ENCODE data around the gene DLG2. TPM values are rescaled to one million over a fixed set of nuclear protein-coding genes. Genes with fewer than 3 reads are reported as not detected.

DLG2 gene
- total RNA-seq, 4 donors from 2014 or later = 6.5 to 14.6 (median 7.2) TPM

GRCh38 chr11:83523676-83524075 is 2103.5 kb downstream of the DLG2 start:
- no peak for TF ChIP-seq EP300 (IDR thresholded peaks at IDR 0.05)
- WGBS, 2 donors = 43 to 50% methylated on average over 2 of the region's 2 CpGs
- no peaks in the 10 kb centered on the region for H3K36me3 ChIP-seq
- no peak overlapping the region for H3K27ac ChIP-seq
- H3K4me1 ChIP-seq = no peaks in the 10 kb centered on the region
- DNase-seq (ENCODE audit: low spot score in 2 of 2) = no peak
- no peak overlapping the region for H3K4me3 ChIP-seq
- H3K27me3 ChIP-seq = no peaks in the 10 kb centered on the region
- H3K9me3 ChIP-seq = peaks cover 0 to 5% (median 0%) of the 10 kb centered on the region in 4 donors

GRCh38 chr11:83522911-83523310 is 2104.2 kb downstream of the DLG2 start:
- TF ChIP-seq CTCF (IDR thresholded peaks at IDR 0.05) (no peak), EP300 (IDR thresholded peaks at IDR 0.05) (no peak), POLR2A (IDR thresholded peaks at IDR 0.05) (no peak)
- 61 to 68% methylated on average over 2 of the region's 2 CpGs for WGBS, 2 donors

GRCh38 chr11:83521647-83522596 is 2105.2 kb downstream of the DLG2 start:
- Histone ChIP-seq H3K4me3 (no peak overlapping the region), H3K27me3 (no peaks in the 10 kb centered on the region), H3K36me3 (no peaks in the 10 kb centered on the region), H3K4me1 (no peaks in the 10 kb centered on the region), H3K9me3 (peaks cover 0 to 21% (median 1%) of the 10 kb centered on the region in 4 donors), H3K27ac (no peak overlapping the region)
- 63 to 68% methylated on average over 8 of the region's 8 CpGs for WGBS, 2 donors
- TF ChIP-seq CTCF (IDR thresholded peaks at IDR 0.05) (no peak), EP300 (IDR thresholded peaks at IDR 0.05) (no peak), POLR2A (IDR thresholded peaks at IDR 0.05) (no peak)
- DNase-seq (ENCODE audit: low spot score in 2 of 2) = no peak

More at GRCh38 chr11:83522911-83523310, 2104.2 kb downstream of the DLG2 start:
- H3K27me3 ChIP-seq = no peaks in the 10 kb centered on the region
- peaks cover 0 to 12% (median 1%) of the 10 kb centered on the region in 4 donors for H3K9me3 ChIP-seq
- no peaks in the 10 kb centered on the region for H3K4me1 ChIP-seq
- no peak overlapping the region for H3K27ac ChIP-seq
- no peak for DNase-seq (ENCODE audit: low spot score in 2 of 2)
- H3K36me3 ChIP-seq = no peaks in the 10 kb centered on the region
- no peak overlapping the region for H3K4me3 ChIP-seq

- Histone ChIP-seq H3K4me1 (no peaks in the 10 kb centered on the region), H3K4me3 (no peak overlapping the region), H3K27me3 (no peaks in the 10 kb centered on the region), H3K36me3 (no peaks in the 10 kb centered on the region), H3K27ac (no peak overlapping the region), H3K9me3 (peaks cover 0 to 21% (median 1%) of the 10 kb centered on the region in 4 donors)
- WGBS, 2 donors = 40 to 48% methylated on average over 3 of the region's 3 CpGs
- DNase-seq (ENCODE audit: low spot score in 2 of 2) = no peak
- TF ChIP-seq POLR2A (IDR thresholded peaks at IDR 0.05) (no peak), CTCF (IDR thresholded peaks at IDR 0.05) (no peak), EP300 (IDR thresholded peaks at IDR 0.05) (no peak)
Observed at GRCh38 chr11:83520849-83521248, 2106.3 kb downstream of the DLG2 start.

- H3K9me3 ChIP-seq = peaks cover 0 to 4% (median 0%) of the 10 kb centered on the region in 4 donors
- no peak for TF ChIP-seq CTCF (IDR thresholded peaks at IDR 0.05)
- no peak for TF ChIP-seq EP300 (IDR thresholded peaks at IDR 0.05)
- TF ChIP-seq POLR2A (IDR thresholded peaks at IDR 0.05) = no peak
- no peak overlapping the region for H3K4me3 ChIP-seq
- no peaks in the 10 kb centered on the region for H3K36me3 ChIP-seq
- H3K4me1 ChIP-seq = no peaks in the 10 kb centered on the region
- no peak overlapping the region for H3K27ac ChIP-seq
- no peaks in the 10 kb centered on the region for H3K27me3 ChIP-seq
- no peak for DNase-seq (ENCODE audit: low spot score in 2 of 2)
- WGBS, 2 donors = 56 to 75% methylated on average over 2 of the region's 2 CpGs
Observed at GRCh38 chr11:83511646-83512045, 2115.5 kb downstream of the DLG2 start.

All from tibial nerve (tissue), 4 donors.